IPS-NIHi7 (cell line): ENCODE data around the gene DCANP1.

Experiments
- DNase-seq: peaks from one replicate; pipeline ENCODE4 v3.0.0; 2012; ENCODE audit warnings: mixed read lengths; ENCODE audit errors: extremely low spot score

The DCANP1 gene

GRCh38 chr5:135457424-135458071 is 10.4 kb upstream of the DCANP1 start:
- DNase-seq: peak; percentile 86

- DNase-seq: no peak
Observed at GRCh38 chr5:135456238-135457099, 9.3 kb upstream of the DCANP1 start.

GRCh38 chr5:135455876-135456237 is 8.7 kb upstream of the DCANP1 start:
- DNase-seq: no peak

- no peak for DNase-seq
Observed at GRCh38 chr5:135454946-135455345, 7.8 kb upstream of the DCANP1 start.

GRCh38 chr5:135453613-135454012 is 6.5 kb upstream of the DCANP1 start:
- DNase-seq: no peak

- DNase-seq: no peak
Observed at GRCh38 chr5:135452321-135453030, 5.3 kb upstream of the DCANP1 start, which contains the start of gene TIFAB. Gene TIFAB (minus strand): TSS chr5:135452351. CDS start chr5:135449939, 2,412 bp downstream.

GRCh38 chr5:135451581-135452320 is 4.6 kb upstream of the DCANP1 start:
- no peak for DNase-seq

GRCh38 chr5:135450952-135451351 is 3.8 kb upstream of the DCANP1 start:
- no peak for DNase-seq

GRCh38 chr5:135450336-135450735 is 3.2 kb upstream of the DCANP1 start:
- DNase-seq: no peak

GRCh38 chr5:135449644-135450043 is 2.5 kb upstream of the DCANP1 start:
- no peak for DNase-seq

GRCh38 chr5:135448791-135449507 is 1.8 kb upstream of the DCANP1 start:
- no peak for DNase-seq

- DNase-seq: peak; percentile 69
Observed at GRCh38 chr5:135448071-135448739, 1.1 kb upstream of the DCANP1 start.

- DNase-seq: no peak
Observed at GRCh38 chr5:135446615-135447014, 533 bp downstream of the DCANP1 start.

GRCh38 chr5:135446206-135446605 is 942 bp downstream of the DCANP1 start:
- DNase-seq: no peak

GRCh38 chr5:135445306-135445985 is 1.7 kb downstream of the DCANP1 start:
- no peak for DNase-seq

- no peak for DNase-seq
Observed at GRCh38 chr5:135444881-135445280, 2.3 kb downstream of the DCANP1 start.

GRCh38 chr5:135444360-135444759 is 2.8 kb downstream of the DCANP1 start:
- DNase-seq: no peak

GRCh38 chr5:135443161-135443960 is 3.8 kb downstream of the DCANP1 start:
- DNase-seq: no peak
